Lung microvascular endothelial cell (primary cell): ENCODE results near the gene TMEM31. TPM values are rescaled to one million over a fixed set of nuclear protein-coding genes. Genes with fewer than 3 reads are reported as not detected.
"Not testable (repeated sequence)": the region's sequence is repeated elsewhere in the genome, so short reads cannot be mapped to it uniquely, and the experiment has no call there.

Experiments
- DNase-seq, 2 donors: peaks; one replicate each; pipeline versions ENCODE4 v3.0.0 to v3.0.0-alpha.2; 2010; ENCODE audit warnings: low read depth in 2 of 2
- total RNA-seq: library from RNA; depleted of rRNA; stranded (reverse); fragments of >200 nt; gene quantifications from 2 replicates; pipeline ENCODE4 v1.2.1, GENCODE V29; 2014

The TMEM31 gene
- total RNA-seq, 1 donor from 2014 or later = not detected

DNA sequence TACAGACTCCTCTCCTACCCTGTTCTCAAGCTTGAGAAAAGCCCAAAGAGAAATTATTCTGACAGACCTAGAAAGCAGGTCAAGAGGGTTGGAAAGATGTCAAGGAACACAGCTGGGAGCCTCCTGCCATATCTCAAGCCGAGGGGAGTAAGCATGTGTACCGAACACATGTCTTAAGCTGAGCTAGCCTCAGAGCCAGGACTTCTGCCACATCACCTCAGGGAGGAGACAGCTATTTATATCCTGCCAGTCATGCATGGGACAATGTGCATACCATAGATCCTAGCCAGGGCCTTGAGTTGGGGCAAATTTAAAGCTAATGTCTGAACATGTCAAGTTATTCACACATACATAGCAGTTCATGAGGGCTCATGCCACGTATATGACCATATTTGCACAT, 11.8 kb downstream of the TMEM31 start:
- peak in 1 of 2 donors; percentile 10 for DNase-seq

DNA sequence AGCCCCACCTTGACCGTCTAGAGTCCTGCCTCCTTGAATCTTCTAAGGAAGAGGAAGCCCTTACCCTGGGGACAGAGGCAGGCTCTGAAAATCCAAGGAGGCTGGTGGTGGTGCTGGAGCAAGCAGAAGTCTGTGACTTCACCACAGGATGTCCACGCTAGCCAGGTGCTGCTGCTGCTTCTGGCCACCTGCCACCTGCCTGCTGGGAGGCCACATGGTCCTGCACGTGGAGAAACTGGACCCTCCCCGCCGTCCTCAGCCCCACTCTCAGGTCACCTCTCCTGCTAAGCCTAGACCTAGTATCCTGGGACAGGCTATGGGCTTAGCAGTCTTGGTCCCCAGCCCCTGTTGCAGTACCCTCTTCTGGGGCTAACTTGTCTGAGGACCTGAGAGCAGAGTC, 15.8 kb downstream of the TMEM31 start:
- DNase-seq = no peak

DNA sequence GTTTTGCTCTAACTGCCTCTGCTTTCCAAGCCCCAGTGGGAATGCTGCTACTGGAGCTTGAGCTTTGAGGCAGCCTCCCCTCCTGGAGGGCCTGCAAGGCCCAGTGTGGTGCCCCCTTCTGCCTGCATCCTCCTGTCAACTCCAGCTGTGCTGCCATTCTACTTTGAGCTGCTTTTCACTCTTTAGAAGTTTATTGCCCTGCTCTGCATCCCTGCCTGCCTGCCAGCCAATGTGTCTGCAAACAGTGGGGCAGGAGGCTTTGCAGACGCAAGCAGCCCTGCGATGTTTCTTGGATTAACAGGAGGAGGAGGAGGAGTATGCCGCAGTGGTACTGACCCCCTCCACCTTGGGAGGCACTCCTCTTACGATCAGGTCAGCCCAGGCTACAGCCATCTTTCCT, 16.4 kb downstream of the TMEM31 start:
- no peak for DNase-seq

DNA sequence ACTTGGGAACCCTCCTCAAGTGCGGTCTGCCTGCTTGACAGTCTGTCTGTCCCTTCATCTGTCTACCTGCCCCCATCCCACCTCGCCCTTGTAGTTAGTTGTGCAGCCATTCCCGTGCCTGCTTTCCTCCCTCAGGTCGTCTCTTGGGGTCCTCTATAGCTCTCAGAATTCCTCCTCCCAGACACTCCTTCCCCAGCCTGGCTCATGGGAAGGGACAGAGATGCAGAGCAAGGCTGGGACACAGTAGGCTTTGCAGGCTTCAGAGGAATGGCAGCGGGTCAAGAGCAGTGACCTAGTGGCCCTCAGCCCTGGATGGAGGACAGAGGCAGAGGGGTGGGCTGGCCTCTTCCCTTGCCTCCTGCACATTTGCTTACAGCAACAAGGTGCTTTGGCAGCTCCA, 18.3 kb downstream of the TMEM31 start:
- DNase-seq = no peak

DNA sequence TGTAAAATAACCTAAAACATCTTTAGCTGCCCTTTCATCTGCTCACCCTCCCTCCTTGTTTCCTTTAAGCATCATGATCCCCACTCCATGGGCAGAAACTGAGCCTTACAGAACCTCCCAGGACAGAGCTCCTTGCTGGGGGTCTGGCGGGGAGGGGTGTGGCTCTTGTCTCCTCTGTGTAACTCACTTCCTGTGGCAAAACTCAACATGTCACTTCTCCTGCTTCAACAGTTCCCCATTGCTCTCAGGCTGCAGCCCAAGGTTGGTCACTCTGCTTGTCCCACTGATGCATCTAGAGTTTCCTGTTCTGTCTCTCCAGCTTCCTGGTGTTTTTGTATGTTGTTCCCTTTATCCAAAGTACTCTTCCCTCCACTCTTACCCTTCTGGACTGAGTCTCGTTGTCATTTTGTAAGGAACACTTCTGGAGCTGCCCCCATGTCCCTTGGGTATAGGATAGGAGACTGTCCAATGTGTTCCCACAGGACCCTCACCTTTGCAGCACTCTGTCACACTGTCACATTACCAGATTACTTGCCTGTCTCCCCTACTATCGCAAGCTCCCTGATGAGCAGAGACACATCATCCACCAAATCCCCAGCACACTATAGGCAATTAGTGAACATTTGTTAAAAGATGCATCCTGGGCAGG, 19.6 kb downstream of the TMEM31 start:
- DNase-seq = peak; percentile 21 to 47

DNA sequence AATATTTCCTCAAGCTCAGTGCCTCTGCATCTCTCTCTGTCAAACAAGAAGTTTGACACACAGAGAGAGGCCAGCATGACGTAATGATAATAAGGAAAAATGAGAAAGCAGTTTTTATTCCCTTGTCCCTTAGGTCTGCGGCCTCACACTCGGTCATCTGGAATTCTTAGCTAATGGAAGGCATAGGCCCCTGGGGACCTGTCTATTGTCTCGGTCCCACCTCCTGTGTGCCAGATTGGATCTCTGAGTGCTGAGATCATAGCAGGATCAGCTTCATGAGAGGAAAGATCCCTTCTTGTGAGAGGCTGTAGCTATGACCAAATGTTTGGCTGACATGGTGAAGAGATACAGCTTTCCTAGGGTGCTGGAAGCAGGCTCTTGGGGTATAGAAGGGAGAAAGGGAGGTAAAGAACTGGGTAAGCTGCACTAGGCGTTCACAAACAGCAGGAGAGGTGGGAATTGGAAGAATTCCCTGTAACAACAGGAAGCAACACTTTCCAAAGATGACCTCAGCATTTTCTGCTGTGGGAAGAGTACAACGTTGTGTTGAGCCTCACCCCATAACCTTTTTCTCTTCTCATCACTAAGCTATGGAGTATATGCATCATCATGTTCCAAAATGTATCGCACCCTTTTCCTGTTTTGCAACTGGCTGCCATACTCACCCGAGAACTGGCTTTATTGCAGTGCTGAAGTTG, 20.2 kb downstream of the TMEM31 start:
- DNase-seq = peak; percentile 81 to 95

DNA sequence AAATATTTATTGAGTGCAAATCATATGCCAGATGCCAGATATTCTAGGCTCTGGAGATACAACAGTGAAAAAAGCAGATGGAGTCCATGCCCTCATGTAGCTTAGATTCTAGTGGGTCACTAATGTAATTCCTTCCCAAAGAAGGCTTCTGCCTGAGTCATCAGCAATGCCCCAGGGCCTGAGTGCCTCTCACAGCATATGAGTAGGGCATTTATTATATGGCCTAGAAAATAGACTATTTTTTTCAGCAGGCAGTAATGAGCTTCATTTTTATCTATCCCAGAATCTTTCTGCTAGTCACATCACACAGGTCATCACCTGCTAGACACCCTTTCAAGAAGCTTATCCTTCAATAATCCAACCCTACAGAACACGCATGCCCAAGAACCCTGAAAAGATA, 22.3 kb downstream of the TMEM31 start:
- DNase-seq = no peak

DNA sequence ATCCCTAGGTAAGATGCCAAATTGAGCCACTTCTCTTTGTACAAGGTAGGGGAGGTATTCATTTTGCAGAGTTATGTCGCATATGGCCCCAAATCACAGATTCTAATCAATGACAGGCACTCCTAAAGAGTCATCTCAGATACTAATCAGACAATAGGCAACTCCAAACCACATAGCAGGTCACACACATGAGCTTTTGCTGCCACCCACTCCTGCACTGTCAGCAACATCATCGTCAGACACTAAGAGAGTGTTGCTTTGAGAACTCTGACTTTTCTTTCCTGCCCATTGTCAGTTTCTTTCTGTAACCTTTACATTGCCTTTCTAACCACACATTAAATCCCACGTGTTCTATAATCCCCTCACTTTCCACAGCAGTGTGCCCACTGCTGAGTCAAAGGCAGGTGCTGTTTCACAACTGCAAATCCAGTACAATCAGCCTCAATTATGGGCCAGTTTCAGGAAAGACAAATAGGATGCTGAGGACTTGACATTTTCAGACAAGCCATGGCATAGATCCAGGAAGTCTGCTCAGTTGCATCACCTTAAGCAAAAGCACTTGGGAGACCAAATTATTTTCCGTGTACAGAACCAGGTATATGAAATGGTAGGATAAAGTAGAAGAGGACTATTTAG, 23.5 kb downstream of the TMEM31 start:
- DNase-seq = peak; percentile 24 to 35

DNA sequence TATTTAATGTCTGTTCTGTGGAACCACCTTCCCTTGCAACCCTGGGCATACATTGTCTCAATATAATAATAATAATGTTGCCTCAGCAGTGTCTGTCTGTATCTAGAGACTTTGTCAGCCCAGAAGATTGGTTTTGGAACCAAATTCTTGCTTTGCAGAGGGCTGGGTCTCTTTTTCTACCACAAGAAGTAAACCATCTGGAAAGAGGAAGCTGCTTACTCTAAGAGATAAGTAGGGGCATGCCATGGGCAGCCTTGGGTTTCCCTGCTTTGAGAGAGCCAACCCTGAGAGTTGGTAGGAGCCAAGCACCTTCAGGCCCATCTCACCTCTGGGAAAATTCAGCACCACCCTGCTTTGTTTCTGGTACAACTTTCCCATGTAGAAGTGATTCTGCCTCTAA, 27.0 kb downstream of the TMEM31 start:
- DNase-seq = no peak

DNA sequence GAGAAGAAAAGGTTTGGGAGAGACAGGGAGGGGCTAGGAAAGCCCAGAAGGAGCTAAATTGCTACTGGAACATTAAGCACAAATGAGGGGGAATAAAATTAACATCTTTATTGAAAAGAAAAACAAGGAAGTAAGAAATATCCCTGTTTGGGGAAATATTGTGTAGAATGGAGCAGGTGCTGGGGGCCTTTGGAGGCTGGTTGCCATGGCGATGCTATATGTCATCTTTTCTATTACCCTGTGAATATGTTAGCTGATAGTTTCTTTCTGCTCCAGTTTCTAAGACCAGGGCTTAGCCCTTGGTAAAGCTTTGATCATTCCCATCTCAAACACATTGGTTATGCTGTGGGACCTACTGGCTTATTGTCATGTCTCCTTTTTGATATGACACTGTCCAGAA, 28.7 kb downstream of the TMEM31 start:
- no peak for DNase-seq

DNA sequence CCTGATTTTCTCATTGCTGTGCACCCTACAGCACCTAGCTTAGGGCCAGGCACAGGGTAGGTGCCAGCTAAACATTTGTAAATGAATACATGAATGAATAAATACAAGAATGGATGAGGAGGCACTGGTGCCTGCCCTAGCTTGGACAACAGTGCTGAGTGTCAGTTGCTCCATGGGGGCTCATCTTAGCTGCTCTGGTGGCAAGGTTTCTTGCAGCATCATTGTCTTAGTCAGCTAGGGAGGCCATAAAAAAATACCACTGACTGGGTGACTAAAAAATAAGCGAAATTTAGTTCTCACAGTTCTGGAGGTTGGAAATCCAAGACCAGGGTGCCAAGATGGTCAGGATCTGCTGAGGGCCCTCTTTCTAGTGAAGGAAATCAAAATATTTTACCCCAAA, 31.2 kb downstream of the TMEM31 start:
- DNase-seq = no peak

DNA sequence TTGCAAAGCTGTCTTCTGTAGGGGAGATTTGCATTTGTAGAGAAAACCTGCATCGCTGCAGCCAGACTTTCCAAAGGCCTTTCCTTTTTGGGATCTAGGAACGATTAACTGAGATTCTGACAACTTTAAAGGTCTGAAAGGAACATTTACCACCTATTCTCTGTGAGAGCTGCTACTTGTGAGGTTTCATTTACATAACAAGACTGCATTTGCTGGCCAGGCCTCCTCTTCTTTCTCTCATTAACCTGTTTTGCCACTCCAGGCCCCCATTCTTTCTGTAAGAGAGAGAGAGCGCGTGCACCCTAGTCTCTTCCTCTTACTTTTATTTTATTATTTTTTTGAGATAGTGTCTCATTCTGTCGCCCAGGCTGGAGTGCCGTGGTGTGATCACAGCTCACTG, 31.6 kb downstream of the TMEM31 start:
- DNase-seq = no peak

DNA sequence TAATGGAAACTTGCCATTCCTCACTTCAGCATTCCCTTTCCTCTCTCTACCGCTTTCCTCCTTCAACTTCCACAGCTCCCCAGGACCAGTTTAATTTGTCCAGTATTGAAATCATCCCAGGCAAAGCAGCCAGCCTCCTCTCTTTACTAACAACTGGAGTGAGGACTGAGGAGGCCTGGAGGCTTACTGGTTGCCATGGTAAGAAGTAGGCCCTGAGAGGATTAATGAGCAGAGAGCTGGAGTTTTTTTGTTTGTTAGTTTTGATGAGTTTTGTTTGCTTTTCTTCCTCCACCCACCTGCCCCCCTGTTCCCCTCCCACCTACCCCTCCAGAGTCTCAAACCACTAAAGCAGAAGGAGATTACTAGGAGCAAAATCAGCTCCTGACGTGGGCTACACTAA, 36.5 kb downstream of the TMEM31 start:
- DNase-seq = no peak

DNA sequence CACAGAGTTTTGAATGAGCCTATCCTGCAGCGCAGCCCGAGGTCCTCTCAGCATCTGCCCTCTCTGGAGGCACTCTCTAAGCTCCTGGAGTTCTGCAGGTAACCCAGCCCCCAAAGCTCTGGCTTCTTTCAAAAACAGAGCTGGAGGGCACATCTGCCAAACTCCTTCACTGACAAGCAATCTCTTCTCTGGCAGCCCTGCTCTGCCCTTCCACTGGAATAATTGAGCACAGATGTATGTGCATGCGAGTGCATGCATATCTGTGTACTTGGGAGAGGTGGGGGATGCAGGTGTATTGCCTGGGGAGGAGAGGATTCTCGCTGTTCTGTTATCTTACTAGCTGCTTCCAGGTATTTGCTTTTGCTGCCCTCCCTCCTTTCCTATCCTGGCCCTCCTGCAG, 43.7 kb downstream of the TMEM31 start:
- DNase-seq = no peak

DNA sequence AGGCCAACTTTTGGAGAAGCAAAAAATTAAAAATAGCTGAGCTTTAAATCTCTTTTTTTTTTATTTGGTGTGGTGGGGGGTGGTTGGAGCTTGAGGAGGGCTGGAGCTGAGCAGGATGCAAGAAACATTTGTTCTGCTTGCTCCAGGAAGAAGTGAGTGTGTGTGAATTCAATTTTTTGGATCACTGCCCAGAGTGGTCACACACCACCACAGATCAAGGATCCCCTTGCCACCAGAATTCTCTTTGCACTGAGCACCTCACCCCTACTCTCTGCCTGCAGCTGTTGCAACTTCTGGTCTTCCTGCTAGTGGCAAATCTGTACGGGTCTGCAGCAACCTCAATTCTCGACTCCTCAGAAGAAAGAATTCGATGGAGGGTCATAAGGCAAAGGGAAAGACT, 46.0 kb downstream of the TMEM31 start:
- DNase-seq = peak in 1 of 2 donors; percentile 9

DNA sequence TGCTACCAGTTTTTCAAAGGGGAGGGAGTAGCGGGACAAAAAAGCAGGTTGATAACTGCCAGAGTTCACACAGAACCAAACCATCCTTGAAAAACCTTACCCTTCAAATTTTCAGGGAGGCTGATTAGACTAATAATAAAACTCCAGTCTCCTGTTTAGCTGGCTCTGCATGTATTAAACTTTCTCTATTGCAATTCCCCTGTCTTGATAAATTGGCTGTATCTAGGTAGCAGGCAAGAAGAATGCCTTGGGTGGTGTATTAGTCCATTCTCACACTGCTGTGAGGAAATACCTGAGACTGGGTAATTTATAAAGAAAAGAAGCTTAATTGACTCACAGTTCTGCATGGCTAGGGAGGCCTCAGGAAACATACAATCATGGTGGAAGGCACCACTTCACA, 47.8 kb downstream of the TMEM31 start:
- DNase-seq = no peak

DNA sequence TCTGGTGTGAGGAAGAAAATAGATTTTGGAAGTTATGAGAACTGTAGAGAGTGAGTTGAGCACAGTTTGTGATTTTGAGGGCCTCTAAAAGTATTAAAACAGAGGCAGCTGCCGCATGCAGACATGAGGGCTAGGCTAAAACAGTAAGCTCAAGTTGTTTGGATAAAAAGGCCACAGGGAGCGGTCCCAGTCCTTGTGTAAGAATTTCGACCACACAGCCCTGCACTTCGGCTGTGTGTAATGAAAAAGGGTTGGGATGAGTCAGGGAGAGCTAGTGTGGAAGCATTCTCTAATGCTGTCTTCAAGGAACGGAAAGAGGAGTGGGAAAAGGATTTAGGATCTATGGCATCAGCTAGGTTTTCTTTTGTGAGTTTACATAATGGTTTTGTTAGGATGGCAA, 52.8 kb downstream of the TMEM31 start:
- not testable (repeated sequence) for DNase-seq

Other genes with a start within 250 kb of the TMEM31 start
- under 0.01 TPM in 1 of 2 replicates, not detected in the other for gene RAB40A, start 191.4 kb upstream of the TMEM31 start, total RNA-seq
- 28.1 and 36.9 TPM in 2 replicates for gene TCEAL4, start 125.4 kb upstream of the TMEM31 start, total RNA-seq
- 5.7 and 6.9 TPM in 2 replicates for gene TCEAL3, start 102.9 kb upstream of the TMEM31 start, total RNA-seq
- gene TCEAL1, start 81.9 kb upstream of the TMEM31 start, total RNA-seq = 18.5 and 21.8 TPM in 2 replicates
- gene MORF4L2, start 24.2 kb upstream of the TMEM31 start, total RNA-seq = 351 and 368 TPM in 2 replicates
- gene PLP1, start 65.9 kb downstream of the TMEM31 start, total RNA-seq = 0.65 TPM in 1 of 2 replicates, not detected in the other
- gene RAB9B, start 121.3 kb downstream of the TMEM31 start, total RNA-seq = 0.60 and 0.65 TPM in 2 replicates